ENCODE results near the gene VWA2.

GRCh38 chr10:114301951-114302710 lies 63.1 kb downstream of the VWA2 start:
- no peak for TF ChIP-seq CEBPB (IDR thresholded peaks at IDR 0.05)
- TF ChIP-seq RAD21 (IDR thresholded peaks at IDR 0.05; ENCODE audit: low read depth): no peak
- TF ChIP-seq TAF1 (IDR thresholded peaks at IDR 0.05; ENCODE audit: low read depth): no peak
- no peak for TF ChIP-seq REST (IDR thresholded peaks at IDR 0.05; ENCODE audit: low read depth)
- TF ChIP-seq EP300 (IDR thresholded peaks at IDR 0.05; ENCODE audit: borderline replicate concordance): no peak
- no peak for TF ChIP-seq USF1 (IDR thresholded peaks at IDR 0.05)
- no peak for TF ChIP-seq EGR1 (IDR thresholded peaks at IDR 0.05)
- no peak for TF ChIP-seq ZBTB7A (IDR thresholded peaks at IDR 0.05; ENCODE audit: low read depth)
- no peak for TF ChIP-seq YY1 (IDR thresholded peaks at IDR 0.05; ENCODE audit: low read depth)
- TF ChIP-seq TEAD4 (IDR thresholded peaks at IDR 0.05): no peak
- no peak for TF ChIP-seq FOXM1 (IDR thresholded peaks at IDR 0.05; ENCODE audit: borderline replicate concordance, low read depth)
- no peak for TF ChIP-seq MAX (IDR thresholded peaks at IDR 0.05)

Data from Ishikawa (cell line).